Measurements from ENCODE around the gene LILRB1. TPM values are rescaled to one million over a fixed set of nuclear protein-coding genes. Genes with fewer than 3 reads are reported as not detected.

LILRB1 gene
- total RNA-seq: not detected in 2 replicates

DNA sequence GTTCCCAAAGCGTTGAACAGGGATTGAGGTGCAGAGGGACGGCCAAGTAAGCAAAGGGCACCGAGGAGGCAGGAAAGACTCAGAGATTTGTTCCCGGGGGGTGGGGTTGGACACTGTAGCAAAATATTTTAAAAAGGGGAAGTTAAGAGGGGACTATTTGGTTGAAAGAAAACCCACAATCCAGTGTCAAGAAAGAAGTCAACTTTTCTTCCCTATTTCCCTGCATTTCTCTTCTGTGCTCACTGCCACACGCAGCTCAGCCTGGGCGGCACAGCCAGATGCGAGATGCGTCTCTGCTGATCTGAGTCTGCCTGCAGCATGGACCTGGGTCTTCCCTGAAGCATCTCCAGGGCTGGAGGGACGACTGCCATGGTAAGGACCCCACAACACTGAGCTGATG, at the start of gene LILRB1:
TSS of gene LILRB1 (plus strand) at position 223 of the 400 bp plus-strand sequence. CDS start 590 bp downstream, outside the sequence.

DNA sequence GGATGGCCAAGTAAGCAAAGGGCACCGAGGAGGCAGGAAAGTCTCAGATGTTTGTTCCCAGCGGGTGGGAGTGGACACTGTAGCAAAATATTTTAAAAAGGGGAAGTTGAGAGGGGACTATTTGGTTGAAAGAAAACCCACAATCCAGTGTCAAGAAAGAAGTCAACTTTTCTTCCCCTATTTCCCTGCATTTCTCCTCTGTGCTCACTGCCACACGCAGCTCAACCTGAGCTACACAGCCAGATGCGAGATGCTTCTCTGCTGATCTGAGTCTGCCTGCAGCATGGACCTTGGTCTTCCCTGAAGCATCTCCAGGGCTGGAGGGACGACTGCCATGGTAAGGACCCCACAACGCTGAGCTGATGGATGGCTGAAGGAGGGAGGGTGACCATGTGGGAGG, 36.8 kb upstream of the LILRB1 start, which contains the start of gene LILRA1:
TSS of gene LILRA1 (plus strand) at position 188 of the 400 bp plus-strand sequence. CDS start 613 bp downstream, outside the sequence.

DNA sequence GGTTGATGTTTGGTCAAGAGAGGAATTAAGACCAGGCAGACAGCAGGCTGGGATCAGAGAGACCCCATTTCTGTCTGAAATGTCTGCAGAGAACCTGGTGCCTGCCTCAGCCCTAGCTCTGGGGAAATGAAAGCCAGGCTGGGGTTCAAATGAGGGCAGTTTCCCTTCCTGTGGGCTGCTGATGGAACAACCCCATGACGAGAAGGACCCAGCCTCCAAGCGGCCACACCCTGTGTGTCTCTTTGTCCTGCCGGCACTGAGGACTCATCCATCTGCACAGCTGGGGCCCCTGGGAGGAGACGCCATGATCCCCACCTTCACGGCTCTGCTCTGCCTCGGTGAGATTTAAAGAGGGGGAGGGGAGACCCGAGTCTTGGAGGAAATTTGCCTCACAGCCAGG, 32.4 kb downstream of the LILRB1 start, which contains the start of gene LILRB4:
TSS of gene LILRB4 (plus strand) at position 256 of the 400 bp plus-strand sequence. CDS start at position 305, 49 bp downstream.

Small RNA genes lying within 50 kb of the gene (small RNA-seq; reads per million reads assigned to genes)
- not detected for gene AC245036.3 (ENCODE audit: low replicate concordance)
- gene MIR8061 (ENCODE audit: low replicate concordance): not detected

Other genes with a start within 250 kb of the LILRB1 start
- not detected in 2 replicates for gene TTYH1, start 215.0 kb upstream of the LILRB1 start, total RNA-seq
- 56.7 and 85.0 TPM in 2 replicates for gene LENG8, start 181.3 kb upstream of the LILRB1 start, total RNA-seq
- 5.4 and 6.1 TPM in 2 replicates for gene LENG9, start 166.7 kb upstream of the LILRB1 start, total RNA-seq
- 8.5 and 9.4 TPM in 2 replicates for gene CDC42EP5, start 157.2 kb upstream of the LILRB1 start, total RNA-seq
- not detected in 2 replicates for gene LAIR2, start 127.7 kb upstream of the LILRB1 start, total RNA-seq
- not detected in 2 replicates for gene LILRA2, start 56.7 kb upstream of the LILRB1 start, total RNA-seq
- gene LILRA1, start 36.9 kb upstream of the LILRB1 start, total RNA-seq: not detected in 2 replicates
- gene LILRB4, start 32.5 kb downstream of the LILRB1 start, total RNA-seq: 0.14 TPM in 1 of 2 replicates, not detected in the other
- gene KIR3DL3, start 94.0 kb downstream of the LILRB1 start, total RNA-seq: not detected in 2 replicates
- gene KIR2DL3, start 108.0 kb downstream of the LILRB1 start, total RNA-seq: not detected in 2 replicates
- not detected in 2 replicates for gene KIR2DL1, start 139.3 kb downstream of the LILRB1 start, total RNA-seq
- not detected in 2 replicates for gene KIR2DL4, start 173.1 kb downstream of the LILRB1 start, total RNA-seq
- gene KIR3DL1, start 186.0 kb downstream of the LILRB1 start, total RNA-seq: not detected in 2 replicates
- not detected in 2 replicates for gene KIR2DS4, start 202.2 kb downstream of the LILRB1 start, total RNA-seq
- not detected in 2 replicates for gene KIR3DL2, start 220.0 kb downstream of the LILRB1 start, total RNA-seq
- not detected in 2 replicates for gene FCAR, start 243.8 kb downstream of the LILRB1 start, total RNA-seq